Osteocyte (in vitro differentiated cells): Measurements from ENCODE around the gene LSM12. TPM values are rescaled to one million over a fixed set of nuclear protein-coding genes. Genes with fewer than 3 reads are reported as not detected.

Source experiments
- DNase-seq: peaks from one replicate; pipeline ENCODE4 v3.0.0; 2021; ENCODE audit warnings: mixed read lengths; ENCODE audit not compliant: unreplicated experiment; ENCODE audit errors: extremely low spot score
- H3K27ac Mint-ChIP-seq: one replicate; pipeline ENCODE4 v1.8.0; 2021; ENCODE audit warnings: mild to moderate bottlenecking, mixed read lengths; ENCODE audit not compliant: unreplicated experiment
- H3K27me3 Mint-ChIP-seq: one replicate; pipeline ENCODE4 v1.8.0; 2021; ENCODE audit warnings: mixed read lengths; ENCODE audit not compliant: unreplicated experiment
- H3K36me3 Mint-ChIP-seq: one replicate; pipeline ENCODE4 v1.8.0; 2021; ENCODE audit warnings: mixed read lengths; ENCODE audit not compliant: unreplicated experiment
- H3K4me1 Mint-ChIP-seq: one replicate; pipeline ENCODE4 v1.8.0; 2021; ENCODE audit warnings: mixed read lengths; ENCODE audit not compliant: unreplicated experiment
- H3K4me3 Mint-ChIP-seq: one replicate; pipeline ENCODE4 v1.8.0; 2021; ENCODE audit warnings: mild to moderate bottlenecking, moderate library complexity, mixed read lengths; ENCODE audit not compliant: unreplicated experiment
- H3K9me3 Mint-ChIP-seq: one replicate; pipeline ENCODE4 v1.8.0; 2021; ENCODE audit warnings: mixed read lengths; ENCODE audit not compliant: unreplicated experiment
- CTCF ChIP-seq: fragments of 200-600 bp; sonication (generic); IDR thresholded peaks from 2 replicates; pipeline ENCODE4 v1.5.0; 2021; ENCODE audit warnings: antibody characterized with exemption, mild to moderate bottlenecking, moderate library complexity
- total RNA-seq: library from RNA; stranded (reverse); gene quantifications from 2 replicates; pipeline ENCODE4 v1.2.1, GENCODE V29; 2021

Gene LSM12
- total RNA-seq, 1 donor from 2014 or later = 49.5 TPM

- H3K4me1 Mint-ChIP-seq = peaks cover 18% of the 10 kb centered on the region
- H3K4me3 Mint-ChIP-seq = no peak overlapping the region
- H3K36me3 Mint-ChIP-seq = peaks cover 3% of the 10 kb centered on the region
- no peaks in the 10 kb centered on the region for H3K9me3 Mint-ChIP-seq
- no peak overlapping the region for H3K27ac Mint-ChIP-seq
- no peak for TF ChIP-seq CTCF
- H3K27me3 Mint-ChIP-seq = peaks cover 7% of the 10 kb centered on the region
- DNase-seq = no peak
These were observed 61.5 kb downstream of the LSM12 start for GRCh38 chr17:44004761-44005526.

- Mint-ChIP-seq H3K27me3 (peaks cover 7% of the 10 kb centered on the region), H3K4me3 (no peak within 1 kb of the TSS)
These were observed 62.3 kb downstream of the LSM12 start, which contains the start of gene NAGS for GRCh38 chr17:44004077-44004760. Gene NAGS, plus strand, starts transcription at chr17:44004622. Its CDS starts 42 bp downstream, at chr17:44004664.

GRCh38 chr17:44002141-44002848 is 64.2 kb downstream of the LSM12 start:
- H3K4me3 Mint-ChIP-seq = no peak overlapping the region
- H3K36me3 Mint-ChIP-seq = no peaks in the 10 kb centered on the region
- peaks cover 7% of the 10 kb centered on the region for H3K27me3 Mint-ChIP-seq
- H3K4me1 Mint-ChIP-seq = peaks cover 9% of the 10 kb centered on the region
- no peak for DNase-seq
- H3K27ac Mint-ChIP-seq = no peak overlapping the region
- TF ChIP-seq CTCF = no peak
- no peaks in the 10 kb centered on the region for H3K9me3 Mint-ChIP-seq

More at GRCh38 chr17:44004077-44004760, 62.3 kb downstream of the LSM12 start, which contains the start of gene NAGS:
- H3K4me1 Mint-ChIP-seq = peaks cover 18% of the 10 kb centered on the region
- no peak within 1 kb of the TSS for H3K27ac Mint-ChIP-seq
- no peak for TF ChIP-seq CTCF
- H3K36me3 Mint-ChIP-seq = no peaks in the 10 kb centered on the region
- no peak for DNase-seq
- H3K9me3 Mint-ChIP-seq = no peaks in the 10 kb centered on the region

GRCh38 chr17:44001461-44001920 is 65.0 kb downstream of the LSM12 start:
- Mint-ChIP-seq H3K27ac (no peak overlapping the region), H3K4me3 (no peak overlapping the region), H3K4me1 (peaks cover 6% of the 10 kb centered on the region), H3K36me3 (no peaks in the 10 kb centered on the region), H3K9me3 (no peaks in the 10 kb centered on the region), H3K27me3 (peaks cover 7% of the 10 kb centered on the region)
- TF ChIP-seq CTCF = no peak
- DNase-seq = no peak
